Activated naive CD8-positive, alpha-beta T cell treated with anti-CD3 and anti-CD28 coated beads for 36 hours (primary cell): Measurements from ENCODE around the gene PRELID3B. TPM values are rescaled to one million over a fixed set of nuclear protein-coding genes. Genes with fewer than 3 reads are reported as not detected.
A peak's percentile ranks its signal among the peaks of the same experiment; 100 is the strongest.
"Not testable (repeated sequence)": the region's sequence is repeated elsewhere in the genome, so short reads cannot be mapped to it uniquely, and the experiment has no call there.

Source experiments
- DNase-seq: peaks from one replicate; pipeline ENCODE4 v3.0.0; 2021
- H3K27ac Mint-ChIP-seq: one replicate; pipeline ENCODE4 v1.8.0; 2022; ENCODE audit warnings: mild to moderate bottlenecking, moderate library complexity, mixed read lengths
- H3K27me3 Mint-ChIP-seq: one replicate; pipeline ENCODE4 v1.8.0; 2022; ENCODE audit warnings: mild to moderate bottlenecking, mixed read lengths
- H3K36me3 Mint-ChIP-seq: one replicate; pipeline ENCODE4 v1.8.0; 2021; ENCODE audit warnings: mild to moderate bottlenecking, mixed read lengths
- H3K4me1 Mint-ChIP-seq: one replicate; pipeline ENCODE4 v1.8.0; 2021; ENCODE audit warnings: mixed read lengths
- H3K4me3 Mint-ChIP-seq: one replicate; pipeline ENCODE4 v1.8.0; 2022; ENCODE audit warnings: mild to moderate bottlenecking, moderate library complexity, mixed read lengths
- H3K9me3 Mint-ChIP-seq: one replicate; pipeline ENCODE4 v1.8.0; 2022; ENCODE audit warnings: mixed read lengths
- total RNA-seq, 2 experiments: library from RNA; stranded (reverse); gene quantifications; one replicate each; pipeline ENCODE4 v1.2.3, GENCODE V29; 2021

Gene PRELID3B
- total RNA-seq, 2 experiments from 2014 or later: 131 to 143 TPM

DNA sequence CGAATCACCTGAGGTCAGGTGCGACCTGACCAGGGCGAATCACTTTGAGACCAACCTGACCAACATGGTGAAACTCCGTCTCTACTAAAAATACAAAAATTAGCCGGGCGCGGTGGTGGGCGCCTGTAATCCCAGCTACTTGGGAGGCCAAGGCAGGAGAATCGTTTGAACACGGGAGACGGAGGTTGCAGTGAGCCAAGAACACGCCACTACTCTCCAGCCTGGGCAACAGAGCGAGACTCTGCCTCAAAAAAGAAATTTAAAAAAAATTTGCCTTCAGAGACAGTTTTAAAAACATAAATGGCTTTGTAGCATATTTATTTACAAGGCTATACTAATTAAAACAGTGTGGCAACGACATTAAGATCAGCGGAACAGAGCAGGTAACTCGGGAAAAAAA lies 1.1 kb downstream of the PRELID3B start:
- H3K9me3 Mint-ChIP-seq, H3K27me3 Mint-ChIP-seq, DNase-seq: not testable (repeated sequence)
- Mint-ChIP-seq H3K27ac (peak overlapping the region; percentile 87), H3K4me1 (peaks cover 50% of the 10 kb centered on the region), H3K4me3 (peak overlapping the region; percentile 95), H3K36me3 (peaks cover 41% of the 10 kb centered on the region)

DNA sequence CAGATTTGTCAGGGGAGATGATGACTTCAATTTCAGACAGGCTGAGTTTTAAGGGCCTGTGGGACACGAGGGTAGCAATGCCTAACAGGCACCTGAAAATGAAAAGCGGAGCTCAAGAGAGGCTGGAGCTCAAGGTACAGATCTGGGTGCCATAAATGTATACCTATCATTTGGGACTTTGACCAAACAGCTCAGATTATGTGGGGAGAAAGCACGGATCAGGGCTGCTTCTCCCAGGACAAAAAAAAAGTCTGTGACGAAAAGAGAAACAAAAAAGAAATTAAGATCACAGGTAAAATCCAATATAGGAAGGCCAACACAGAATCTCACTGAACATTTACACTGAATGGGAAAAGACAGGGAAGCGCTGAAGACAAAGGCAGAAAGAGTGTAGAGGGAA lies 1.9 kb downstream of the PRELID3B start:
- peak overlapping the region; percentile 95 for H3K4me3 Mint-ChIP-seq
- no peaks in the 10 kb centered on the region for H3K9me3 Mint-ChIP-seq
- no peaks in the 10 kb centered on the region for H3K27me3 Mint-ChIP-seq
- peak overlapping the region; percentile 87 for H3K27ac Mint-ChIP-seq
- H3K36me3 Mint-ChIP-seq: peaks cover 43% of the 10 kb centered on the region
- peaks cover 52% of the 10 kb centered on the region for H3K4me1 Mint-ChIP-seq
- no peak for DNase-seq

DNA sequence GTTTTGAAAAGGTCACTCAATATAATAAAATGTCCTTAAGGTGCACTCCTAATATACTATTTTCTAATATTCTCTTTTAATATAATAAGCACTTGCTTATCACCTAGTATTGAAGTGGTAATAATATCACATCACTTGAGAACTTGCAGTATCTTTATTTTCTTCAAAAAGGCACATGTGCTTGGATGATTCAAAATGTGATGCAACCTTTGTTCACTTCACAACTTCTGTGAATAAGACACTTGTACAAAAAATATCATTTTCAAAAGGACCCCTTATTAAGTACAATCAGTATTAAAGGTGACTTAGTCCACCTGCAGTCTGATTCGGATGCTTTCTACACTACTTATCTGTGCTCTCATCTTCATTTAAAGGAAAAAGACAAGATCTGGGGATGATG lies 3.4 kb downstream of the PRELID3B start:
- Mint-ChIP-seq H3K27ac (peak overlapping the region; percentile 87), H3K9me3 (no peaks in the 10 kb centered on the region), H3K27me3 (no peaks in the 10 kb centered on the region), H3K4me1 (peaks cover 55% of the 10 kb centered on the region), H3K4me3 (peak overlapping the region; percentile 95), H3K36me3 (peaks cover 49% of the 10 kb centered on the region)
- no peak for DNase-seq

DNA sequence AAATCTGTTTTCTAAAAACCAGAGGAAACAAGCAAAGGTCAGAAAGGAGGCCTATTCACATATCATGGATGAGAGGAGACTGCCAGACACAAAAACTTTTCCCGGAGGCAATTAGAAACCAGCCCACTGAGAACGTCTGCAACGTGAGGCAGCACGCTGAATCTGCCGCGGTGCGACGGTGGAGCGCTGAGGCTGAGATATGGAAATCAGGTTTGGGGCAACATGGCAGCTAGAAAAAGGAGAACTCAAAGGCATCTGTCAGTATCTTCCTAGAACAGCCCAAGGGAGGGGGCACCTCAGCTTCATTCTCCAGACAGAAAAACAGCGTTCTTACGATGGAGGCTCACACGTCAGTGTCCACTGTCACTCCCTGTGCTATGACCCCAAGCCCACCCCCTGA lies 5.2 kb downstream of the PRELID3B start:
- Mint-ChIP-seq H3K4me3 (no peak overlapping the region), H3K4me1 (peaks cover 54% of the 10 kb centered on the region), H3K36me3 (peaks cover 55% of the 10 kb centered on the region), H3K27me3 (no peaks in the 10 kb centered on the region), H3K27ac (peak overlapping the region; percentile 9), H3K9me3 (no peaks in the 10 kb centered on the region)
- DNase-seq: no peak

DNA sequence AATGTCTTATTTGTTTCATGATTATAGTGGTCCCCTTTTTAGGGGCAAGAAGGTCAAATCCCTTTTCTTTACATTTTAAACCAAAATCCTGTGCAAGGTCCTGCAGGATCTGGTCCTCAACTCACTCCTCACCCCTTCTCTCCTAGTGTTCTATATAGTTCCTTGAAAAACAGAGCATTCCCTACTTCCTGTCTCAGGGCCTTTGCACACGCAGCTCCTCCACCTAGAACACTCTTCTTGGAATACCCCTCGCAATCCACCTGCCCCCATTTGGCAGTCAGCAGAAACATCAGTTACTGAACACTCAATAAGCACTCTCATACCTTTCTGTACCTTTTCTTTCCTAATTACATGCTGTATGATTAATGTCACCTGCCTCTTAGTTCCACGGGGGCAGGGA lies 7.2 kb downstream of the PRELID3B start:
- peaks cover 51% of the 10 kb centered on the region for H3K4me1 Mint-ChIP-seq
- DNase-seq: no peak
- H3K27me3 Mint-ChIP-seq: no peaks in the 10 kb centered on the region
- no peak overlapping the region for H3K4me3 Mint-ChIP-seq
- peak overlapping the region; percentile 5 for H3K27ac Mint-ChIP-seq
- peaks cover 57% of the 10 kb centered on the region for H3K36me3 Mint-ChIP-seq
- no peaks in the 10 kb centered on the region for H3K9me3 Mint-ChIP-seq

DNA sequence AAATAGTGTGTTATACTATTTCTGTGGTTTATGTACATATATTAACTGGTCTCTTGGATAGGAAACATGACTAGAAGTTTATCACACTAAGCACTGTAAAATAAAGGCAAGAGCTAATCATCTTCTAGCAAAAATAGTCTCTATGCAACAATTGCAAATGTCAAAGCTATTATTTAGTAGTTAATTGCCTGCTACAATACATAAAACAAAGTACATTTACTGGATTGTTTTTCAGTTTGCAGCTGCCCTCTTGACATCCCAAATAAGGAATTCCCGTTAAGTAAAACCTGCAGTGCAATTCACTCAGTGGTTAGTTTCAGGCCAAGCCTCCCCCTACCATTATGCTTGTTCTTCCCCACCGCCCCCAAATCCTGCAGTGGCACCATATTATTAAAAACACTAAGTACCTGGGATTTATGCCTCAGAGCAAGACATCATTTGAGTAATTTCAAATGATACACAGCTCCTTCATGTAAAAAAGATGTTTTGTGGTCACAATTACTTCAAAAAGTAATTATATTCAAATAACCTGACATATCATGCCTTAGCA lies 8.9 kb downstream of the PRELID3B start:
- Mint-ChIP-seq H3K4me3 (no peak overlapping the region), H3K9me3 (no peaks in the 10 kb centered on the region), H3K4me1 (peaks cover 51% of the 10 kb centered on the region), H3K27me3 (no peaks in the 10 kb centered on the region), H3K36me3 (peaks cover 58% of the 10 kb centered on the region), H3K27ac (peak overlapping the region; percentile 3)
- no peak for DNase-seq

DNA sequence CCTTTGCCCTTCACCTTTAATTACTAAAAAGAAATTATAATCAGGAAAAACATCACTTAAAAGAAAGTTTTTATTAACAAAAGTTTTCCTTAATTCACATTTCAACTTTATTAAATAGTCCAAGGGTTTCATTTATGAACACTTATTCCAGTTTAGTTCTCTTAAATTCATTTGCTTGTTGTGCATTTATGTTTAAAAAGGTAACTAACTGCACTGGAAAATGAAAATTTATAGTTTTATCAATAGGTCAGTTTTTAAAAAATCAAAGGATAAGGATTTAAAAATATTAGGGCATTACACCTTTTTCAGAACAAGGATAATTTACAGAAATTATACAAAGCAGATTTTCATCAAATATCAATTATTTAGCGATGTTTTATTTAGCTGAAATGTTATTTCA lies 9.5 kb downstream of the PRELID3B start:
- no peaks in the 10 kb centered on the region for H3K9me3 Mint-ChIP-seq
- peak overlapping the region; percentile 95 for H3K4me3 Mint-ChIP-seq
- no peaks in the 10 kb centered on the region for H3K27me3 Mint-ChIP-seq
- DNase-seq: no peak
- H3K36me3 Mint-ChIP-seq: peaks cover 59% of the 10 kb centered on the region
- peak overlapping the region; percentile 97 for H3K27ac Mint-ChIP-seq
- H3K4me1 Mint-ChIP-seq: peaks cover 55% of the 10 kb centered on the region

DNA sequence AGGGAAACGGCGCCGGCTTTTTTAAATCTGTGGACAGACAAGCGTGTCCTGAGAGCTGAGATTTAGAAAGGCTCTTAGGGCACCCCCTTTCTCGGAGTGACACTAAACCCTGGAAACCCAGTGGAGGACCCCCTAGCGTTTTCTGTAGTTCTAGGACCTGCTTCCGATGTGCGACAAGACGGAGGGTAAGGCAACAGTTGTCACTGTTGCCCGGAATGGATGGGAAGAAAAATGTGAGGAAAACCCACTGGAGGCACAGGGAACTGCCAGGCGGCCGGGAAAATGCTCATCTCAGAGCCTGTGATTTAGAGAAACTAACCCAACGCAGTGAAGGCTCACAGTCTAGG lies 9.9 kb downstream of the PRELID3B start:
- H3K27me3 Mint-ChIP-seq: no peaks in the 10 kb centered on the region
- no peaks in the 10 kb centered on the region for H3K9me3 Mint-ChIP-seq
- H3K4me1 Mint-ChIP-seq: peaks cover 56% of the 10 kb centered on the region
- peak overlapping the region; percentile 95 for H3K4me3 Mint-ChIP-seq
- peak overlapping the region; percentile 97 for H3K27ac Mint-ChIP-seq
- H3K36me3 Mint-ChIP-seq: peaks cover 58% of the 10 kb centered on the region
- no peak for DNase-seq

DNA sequence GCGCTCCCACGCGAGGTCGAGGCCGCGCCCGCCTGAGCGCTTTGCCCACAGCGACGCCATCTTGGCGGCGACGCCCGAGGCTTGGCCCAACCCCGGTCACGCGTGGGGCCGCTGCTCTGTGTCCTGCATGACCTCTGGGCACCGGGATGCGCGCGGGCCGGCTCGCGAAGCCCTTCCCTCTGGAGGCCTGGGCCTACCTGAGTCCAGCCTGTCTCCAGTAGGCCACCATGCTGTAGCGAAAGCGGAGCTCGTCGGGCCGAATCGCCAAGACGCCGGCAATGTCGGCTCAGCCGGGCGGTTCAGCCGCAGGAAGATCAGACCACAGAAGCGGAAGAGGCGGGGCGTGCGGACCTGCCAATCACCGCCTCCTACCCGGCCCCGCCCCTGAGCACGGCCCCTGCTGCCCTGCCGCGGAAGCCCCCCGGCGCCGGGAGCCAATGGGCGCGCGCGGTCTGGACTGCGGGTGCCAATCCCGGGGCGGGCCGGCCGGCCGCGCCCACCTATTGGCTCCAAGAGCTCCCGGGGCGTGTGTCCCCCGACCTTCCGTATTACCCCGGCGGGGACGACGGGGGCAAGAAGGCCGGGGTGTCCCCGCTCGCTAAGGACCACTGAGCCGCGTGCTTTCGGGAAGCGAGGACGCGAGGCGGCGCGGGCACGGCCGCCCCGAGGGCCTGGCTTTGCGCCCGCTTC lies 10.4 kb downstream of the PRELID3B start, which contains the start of gene ATP5F1E:
Gene ATP5F1E, minus strand, starts transcription at position 313 of the 690 bp plus-strand sequence. Its CDS starts 84 bp downstream, at position 229.
- H3K4me1 Mint-ChIP-seq: peaks cover 61% of the 10 kb centered on the region
- DNase-seq: peak; percentile 100
- H3K27ac Mint-ChIP-seq: peak within 1 kb of the TSS; percentile 97
- no peaks in the 10 kb centered on the region for H3K27me3 Mint-ChIP-seq
- no peaks in the 10 kb centered on the region for H3K9me3 Mint-ChIP-seq
- peak within 1 kb of the TSS; percentile 95 for H3K4me3 Mint-ChIP-seq
- H3K36me3 Mint-ChIP-seq: peaks cover 62% of the 10 kb centered on the region

DNA sequence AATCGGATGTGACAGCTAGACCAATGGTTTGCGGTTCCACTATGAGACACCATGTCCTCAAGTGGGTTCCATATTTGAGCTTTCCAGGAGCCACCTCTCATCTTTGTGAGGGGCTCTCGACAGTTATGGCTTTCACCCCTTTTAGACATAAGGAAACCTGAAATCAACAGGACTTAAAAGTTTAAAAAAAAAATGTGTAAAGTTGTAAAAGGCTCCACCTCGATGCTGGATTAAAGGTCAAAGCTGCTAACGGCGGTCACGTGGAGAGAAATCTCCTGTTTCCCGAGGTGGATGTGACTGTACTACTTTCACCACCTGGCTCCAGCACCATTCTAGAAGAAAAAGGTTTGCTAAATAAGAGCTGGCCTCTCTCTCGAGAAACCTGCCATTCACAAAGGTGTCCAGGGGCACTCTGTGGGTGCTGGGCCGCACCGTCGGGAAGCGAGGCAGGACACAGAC lies 11.0 kb downstream of the PRELID3B start:
- peak overlapping the region; percentile 95 for H3K27ac Mint-ChIP-seq
- peaks cover 61% of the 10 kb centered on the region for H3K4me1 Mint-ChIP-seq
- no peaks in the 10 kb centered on the region for H3K27me3 Mint-ChIP-seq
- H3K4me3 Mint-ChIP-seq: peak overlapping the region; percentile 93
- H3K9me3 Mint-ChIP-seq: no peaks in the 10 kb centered on the region
- no peak for DNase-seq
- peaks cover 62% of the 10 kb centered on the region for H3K36me3 Mint-ChIP-seq

DNA sequence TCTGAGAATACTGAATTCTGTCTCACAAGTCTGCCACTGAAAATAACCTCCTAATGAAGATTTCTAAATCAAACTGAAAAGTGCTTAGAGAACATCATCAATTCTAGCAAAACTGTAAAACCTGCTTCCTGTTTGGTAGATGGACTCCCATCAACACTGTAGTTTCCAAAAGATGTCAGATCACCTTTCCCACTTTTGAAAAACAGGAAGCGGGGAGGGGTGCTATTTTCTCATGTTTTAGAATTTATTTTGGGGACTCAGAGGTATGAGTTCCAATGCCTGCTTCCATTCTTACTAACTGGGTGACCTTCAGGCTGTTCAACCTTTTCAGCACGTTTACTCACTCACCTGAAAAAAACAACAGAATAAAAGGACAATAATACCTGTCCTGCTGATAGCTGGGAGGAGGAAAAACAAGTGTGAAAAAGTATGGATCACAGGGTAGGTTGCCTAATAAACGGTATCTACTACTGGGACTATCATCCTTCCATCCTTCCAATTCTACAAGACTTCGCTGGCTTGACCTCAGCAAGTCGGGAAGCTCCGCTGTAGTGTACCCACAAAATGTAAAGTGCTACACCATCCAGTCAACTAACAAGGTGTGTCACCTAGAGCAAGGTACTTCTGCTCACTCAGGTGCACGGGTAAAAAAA lies 11.5 kb downstream of the PRELID3B start:
- H3K9me3 Mint-ChIP-seq: no peaks in the 10 kb centered on the region
- H3K27me3 Mint-ChIP-seq: no peaks in the 10 kb centered on the region
- DNase-seq: no peak
- H3K4me1 Mint-ChIP-seq: peaks cover 63% of the 10 kb centered on the region
- H3K36me3 Mint-ChIP-seq: peaks cover 62% of the 10 kb centered on the region
- peak overlapping the region; percentile 93 for H3K4me3 Mint-ChIP-seq
- H3K27ac Mint-ChIP-seq: peak overlapping the region; percentile 95

DNA sequence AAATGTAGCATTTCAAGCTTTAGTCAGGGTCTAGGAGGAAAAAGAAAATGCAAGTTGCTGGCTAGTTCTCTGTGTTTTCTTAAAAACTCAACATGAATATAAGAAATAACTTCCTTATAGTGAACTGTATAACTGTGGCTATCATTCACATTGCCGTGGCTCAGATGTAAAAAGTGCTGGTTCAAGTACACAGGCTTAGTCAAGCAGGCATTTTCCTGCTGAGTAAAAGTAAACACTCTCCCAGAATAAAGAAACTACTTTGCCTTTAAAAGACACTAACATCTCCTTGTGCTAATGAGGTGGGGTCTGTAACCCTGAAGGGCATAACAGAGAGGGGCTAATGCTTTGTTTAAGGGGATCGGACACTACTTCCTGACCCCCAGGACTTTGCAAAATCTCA lies 13.8 kb downstream of the PRELID3B start:
- Mint-ChIP-seq H3K9me3 (no peaks in the 10 kb centered on the region), H3K4me1 (peaks cover 56% of the 10 kb centered on the region), H3K27me3 (no peaks in the 10 kb centered on the region), H3K36me3 (peaks cover 56% of the 10 kb centered on the region), H3K27ac (peak overlapping the region; percentile 56), H3K4me3 (peak overlapping the region; percentile 60)
- no peak for DNase-seq

DNA sequence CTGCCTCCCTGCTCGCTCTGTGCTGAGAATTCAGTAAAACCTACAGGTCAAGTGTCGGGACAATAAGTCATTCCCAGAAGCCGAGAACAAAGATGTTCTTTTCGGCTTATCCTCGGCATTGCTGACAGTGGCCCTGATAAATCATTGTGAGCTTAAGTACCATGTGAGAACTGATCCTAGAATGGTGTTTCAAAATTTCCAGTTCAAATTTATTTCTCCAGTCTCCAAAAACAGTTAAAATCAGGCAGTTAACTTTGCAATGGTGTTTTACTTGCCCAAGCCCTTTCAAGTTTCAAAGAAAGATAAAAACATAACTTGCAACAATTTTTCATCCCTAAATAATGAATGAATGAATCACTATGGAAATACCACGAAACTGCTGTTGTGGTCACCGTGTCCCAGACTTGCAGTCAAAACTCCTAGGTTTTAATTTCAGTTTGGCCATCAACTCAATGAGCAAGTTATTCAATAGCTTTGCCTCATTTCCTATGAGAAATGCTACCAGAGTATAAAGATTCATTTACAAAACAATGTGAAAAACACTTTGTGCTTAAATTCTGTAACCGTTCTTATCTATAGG lies 14.8 kb downstream of the PRELID3B start:
- H3K4me3 Mint-ChIP-seq: no peak overlapping the region
- H3K27ac Mint-ChIP-seq: no peak overlapping the region
- peaks cover 55% of the 10 kb centered on the region for H3K36me3 Mint-ChIP-seq
- peaks cover 51% of the 10 kb centered on the region for H3K4me1 Mint-ChIP-seq
- H3K9me3 Mint-ChIP-seq: no peaks in the 10 kb centered on the region
- no peak for DNase-seq
- H3K27me3 Mint-ChIP-seq: no peaks in the 10 kb centered on the region

DNA sequence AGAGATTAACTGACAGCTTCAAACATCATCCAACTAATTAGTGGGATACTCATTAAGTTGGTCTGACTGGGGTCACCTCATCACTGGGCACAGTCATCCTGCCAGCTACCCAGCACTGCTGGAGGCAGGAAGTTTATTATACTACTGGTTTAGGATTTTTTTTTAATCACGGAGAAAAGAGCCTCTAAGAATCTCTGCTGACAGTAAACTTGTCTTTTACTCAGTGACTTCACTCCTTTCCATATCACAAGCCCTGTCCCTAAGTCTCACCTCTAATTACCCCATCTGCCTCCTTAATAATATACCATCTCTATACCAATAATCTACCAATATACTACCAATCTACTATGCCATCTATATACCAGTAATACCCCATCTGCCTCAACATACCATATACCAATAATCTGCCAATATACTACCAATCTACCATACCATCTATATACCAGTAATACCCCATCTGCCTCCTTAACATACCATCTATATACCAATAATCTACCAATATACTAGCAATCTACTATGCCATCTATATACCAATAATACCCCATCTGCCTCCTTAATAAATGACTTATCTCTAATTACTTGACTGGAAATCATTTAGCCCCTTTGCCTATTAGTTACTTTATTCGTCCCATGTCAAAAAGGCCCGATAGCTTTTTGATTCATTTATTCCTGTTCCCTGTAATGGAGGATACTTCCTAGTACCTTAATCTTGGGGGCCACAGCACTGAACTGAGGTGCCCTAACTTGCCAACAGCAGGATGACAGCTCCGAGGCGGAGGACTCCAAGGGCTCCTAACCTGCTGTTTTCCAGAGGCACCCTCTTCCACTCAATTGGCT lies 15.5 kb downstream of the PRELID3B start:
- no peaks in the 10 kb centered on the region for H3K9me3 Mint-ChIP-seq
- H3K4me3 Mint-ChIP-seq: no peak overlapping the region
- H3K27ac Mint-ChIP-seq: peak overlapping the region; percentile 12
- H3K4me1 Mint-ChIP-seq: peaks cover 50% of the 10 kb centered on the region
- H3K36me3 Mint-ChIP-seq: peaks cover 57% of the 10 kb centered on the region
- DNase-seq: no peak
- H3K27me3 Mint-ChIP-seq: no peaks in the 10 kb centered on the region
